OCI-LY7 (cell line): ENCODE data around the gene IL12RB2.

Experiments used
- EZH2phosphoT487 ChIP-seq: fragments of 200-600 bp; sonication (generic); IDR thresholded peaks from 2 replicates; pipeline ENCODE4 v1.6.1; 2018; ENCODE audit warnings: low read depth, borderline replicate concordance, mild to moderate bottlenecking, mixed run types, antibody characterized with exemption, low read length, moderate library complexity, mixed read lengths
- TF ChIP-seq, protein P1 (sequence below): fragments of 200-600 bp; sonication (generic); conservative IDR thresholded peaks from 2 replicates; pipeline ENCODE4 v1.5.1; 2014; ENCODE audit warnings: mild to moderate bottlenecking, antibody characterized with exemption, low read length, moderate library complexity, mixed read lengths

GRCh38 chr1:67285780-67286488, 21.7 kb upstream of the IL12RB2 start:
- TF ChIP-seq, protein P1, sequence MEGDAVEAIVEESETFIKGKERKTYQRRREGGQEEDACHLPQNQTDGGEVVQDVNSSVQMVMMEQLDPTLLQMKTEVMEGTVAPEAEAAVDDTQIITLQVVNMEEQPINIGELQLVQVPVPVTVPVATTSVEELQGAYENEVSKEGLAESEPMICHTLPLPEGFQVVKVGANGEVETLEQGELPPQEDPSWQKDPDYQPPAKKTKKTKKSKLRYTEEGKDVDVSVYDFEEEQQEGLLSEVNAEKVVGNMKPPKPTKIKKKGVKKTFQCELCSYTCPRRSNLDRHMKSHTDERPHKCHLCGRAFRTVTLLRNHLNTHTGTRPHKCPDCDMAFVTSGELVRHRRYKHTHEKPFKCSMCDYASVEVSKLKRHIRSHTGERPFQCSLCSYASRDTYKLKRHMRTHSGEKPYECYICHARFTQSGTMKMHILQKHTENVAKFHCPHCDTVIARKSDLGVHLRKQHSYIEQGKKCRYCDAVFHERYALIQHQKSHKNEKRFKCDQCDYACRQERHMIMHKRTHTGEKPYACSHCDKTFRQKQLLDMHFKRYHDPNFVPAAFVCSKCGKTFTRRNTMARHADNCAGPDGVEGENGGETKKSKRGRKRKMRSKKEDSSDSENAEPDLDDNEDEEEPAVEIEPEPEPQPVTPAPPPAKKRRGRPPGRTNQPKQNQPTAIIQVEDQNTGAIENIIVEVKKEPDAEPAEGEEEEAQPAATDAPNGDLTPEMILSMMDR = no peak
- no peak for TF ChIP-seq EZH2phosphoT487
